ENCODE data around the gene TRIP10.
"Not testable (repeated sequence)": the region's sequence is repeated elsewhere in the genome, so short reads cannot be mapped to it uniquely, and the experiment has no call there.

TRIP10 gene

GRCh38 chr19:6708346-6708745, 31.1 kb upstream of the TRIP10 start:
- Histone ChIP-seq H3K36me3 (ENCODE audit: insufficient read depth, low read length) (no peaks in the 10 kb centered on the region), H4K20me1 (ENCODE audit: insufficient read depth, low read length, poor library complexity, severe bottlenecking) (no peaks in the 10 kb centered on the region), H3K4me2 (ENCODE audit: low read depth, low read length, poor library complexity, severe bottlenecking) (no peak overlapping the region), H3K4me1 (ENCODE audit: insufficient read depth, low read length, poor library complexity, severe bottlenecking) (no peaks in the 10 kb centered on the region), H3K9me3 (ENCODE audit: insufficient read depth, low read depth, low read length) (no peaks in the 10 kb centered on the region), H2AFZ (ENCODE audit: low read length) (no peak overlapping the region), H3K9ac (ENCODE audit: low read depth, low read length, poor library complexity, severe bottlenecking) (no peak overlapping the region), H3K27me3 (ENCODE audit: insufficient read depth, low read length, poor library complexity, severe bottlenecking) (no peaks in the 10 kb centered on the region), H3K4me3 (ENCODE audit: low read length, poor library complexity, severe bottlenecking) (no peak overlapping the region), H3K79me2 (ENCODE audit: insufficient read depth, low read length) (no peaks in the 10 kb centered on the region), H3F3A (ENCODE audit: low read depth) (no peaks in the 10 kb centered on the region), H3K9me2 (replicated peaks; ENCODE audit: low read depth, low read length) (no peaks in the 10 kb centered on the region)
- TF ChIP-seq CTCF (conservative IDR thresholded peaks at IDR 0.05; ENCODE audit: low read length): no peak

GRCh38 chr19:6708913-6709312, 30.6 kb upstream of the TRIP10 start:
- not testable (repeated sequence) for H3K36me3 ChIP-seq (ENCODE audit: insufficient read depth, low read length); H3F3A ChIP-seq (ENCODE audit: low read depth); H3K79me2 ChIP-seq (ENCODE audit: insufficient read depth, low read length); H3K9me3 ChIP-seq (ENCODE audit: insufficient read depth, low read depth, low read length); H3K4me2 ChIP-seq (ENCODE audit: low read depth, low read length, poor library complexity, severe bottlenecking); H3K9ac ChIP-seq (ENCODE audit: low read depth, low read length, poor library complexity, severe bottlenecking); H3K4me1 ChIP-seq (ENCODE audit: insufficient read depth, low read length, poor library complexity, severe bottlenecking); H3K27me3 ChIP-seq (ENCODE audit: insufficient read depth, low read length, poor library complexity, severe bottlenecking); H3K9me2 ChIP-seq (replicated peaks; ENCODE audit: low read depth, low read length); H2AFZ ChIP-seq (ENCODE audit: low read length); H4K20me1 ChIP-seq (ENCODE audit: insufficient read depth, low read length, poor library complexity, severe bottlenecking); H3K4me3 ChIP-seq (ENCODE audit: low read length, poor library complexity, severe bottlenecking)

- Histone ChIP-seq H3K9me3 (ENCODE audit: insufficient read depth, low read depth, low read length) (no peaks in the 10 kb centered on the region), H3K36me3 (ENCODE audit: insufficient read depth, low read length) (no peaks in the 10 kb centered on the region), H3K4me2 (ENCODE audit: low read depth, low read length, poor library complexity, severe bottlenecking) (no peak overlapping the region), H3K9me2 (replicated peaks; ENCODE audit: low read depth, low read length) (no peaks in the 10 kb centered on the region), H3F3A (ENCODE audit: low read depth) (no peaks in the 10 kb centered on the region), H3K9ac (ENCODE audit: low read depth, low read length, poor library complexity, severe bottlenecking) (no peak overlapping the region), H3K4me3 (ENCODE audit: low read length, poor library complexity, severe bottlenecking) (no peak overlapping the region), H2AFZ (ENCODE audit: low read length) (no peak overlapping the region), H3K27me3 (ENCODE audit: insufficient read depth, low read length, poor library complexity, severe bottlenecking) (no peaks in the 10 kb centered on the region), H4K20me1 (ENCODE audit: insufficient read depth, low read length, poor library complexity, severe bottlenecking) (no peaks in the 10 kb centered on the region), H3K79me2 (ENCODE audit: insufficient read depth, low read length) (no peaks in the 10 kb centered on the region), H3K4me1 (ENCODE audit: insufficient read depth, low read length, poor library complexity, severe bottlenecking) (no peaks in the 10 kb centered on the region)
- no peak for TF ChIP-seq CTCF (conservative IDR thresholded peaks at IDR 0.05; ENCODE audit: low read length)
- TF ChIP-seq EZH2phosphoT487 (IDR thresholded peaks at IDR 0.05; ENCODE audit: borderline replicate concordance): no peak
Observed at GRCh38 chr19:6709549-6709948, 29.9 kb upstream of the TRIP10 start.

GRCh38 chr19:6710273-6711077, 29.0 kb upstream of the TRIP10 start:
- H3K9me2 ChIP-seq (replicated peaks; ENCODE audit: low read depth, low read length): no peaks in the 10 kb centered on the region
- H3K36me3 ChIP-seq (ENCODE audit: insufficient read depth, low read length): no peaks in the 10 kb centered on the region
- no peaks in the 10 kb centered on the region for H3K4me1 ChIP-seq (ENCODE audit: insufficient read depth, low read length, poor library complexity, severe bottlenecking)
- H3K9ac ChIP-seq (ENCODE audit: low read depth, low read length, poor library complexity, severe bottlenecking): no peak overlapping the region
- no peak overlapping the region for H3K4me2 ChIP-seq (ENCODE audit: low read depth, low read length, poor library complexity, severe bottlenecking)
- H4K20me1 ChIP-seq (ENCODE audit: insufficient read depth, low read length, poor library complexity, severe bottlenecking): no peaks in the 10 kb centered on the region
- no peaks in the 10 kb centered on the region for H3F3A ChIP-seq (ENCODE audit: low read depth)
- H3K27me3 ChIP-seq (ENCODE audit: insufficient read depth, low read length, poor library complexity, severe bottlenecking): no peaks in the 10 kb centered on the region
- no peaks in the 10 kb centered on the region for H3K9me3 ChIP-seq (ENCODE audit: insufficient read depth, low read depth, low read length)
- H2AFZ ChIP-seq (ENCODE audit: low read length): no peak overlapping the region
- TF ChIP-seq EZH2phosphoT487 (IDR thresholded peaks at IDR 0.05; ENCODE audit: borderline replicate concordance): no peak
- TF ChIP-seq CTCF (conservative IDR thresholded peaks at IDR 0.05; ENCODE audit: low read length): no peak
- no peaks in the 10 kb centered on the region for H3K79me2 ChIP-seq (ENCODE audit: insufficient read depth, low read length)
- no peak overlapping the region for H3K4me3 ChIP-seq (ENCODE audit: low read length, poor library complexity, severe bottlenecking)
